Skeletal muscle satellite cell (primary cell): Measurements from ENCODE around the gene BEST2.

Experiments used
- H3K27me3 ChIP-seq: 2 replicates; pipeline ENCODE4 v1.7.0; 2013; ENCODE audit warnings: low read length; ENCODE audit not compliant: control insufficient read depth, insufficient read depth
- H3K36me3 ChIP-seq: 2 replicates; pipeline ENCODE4 v1.7.0; 2013; ENCODE audit warnings: mild to moderate bottlenecking, control low read depth, low read length; ENCODE audit not compliant: insufficient read depth
- H3K4me1 ChIP-seq: 2 replicates; pipeline ENCODE4 v1.7.0; 2013; ENCODE audit warnings: low read length; ENCODE audit not compliant: control insufficient read depth, insufficient read depth
- H3K4me2 ChIP-seq: 2 replicates; pipeline ENCODE4 v1.7.0; 2013; ENCODE audit warnings: mild to moderate bottlenecking, low read length
- H3K4me3 ChIP-seq: 2 replicates; pipeline ENCODE4 v1.7.0; 2013; ENCODE audit warnings: low read length
- H3K9ac ChIP-seq: 2 replicates; pipeline ENCODE4 v1.7.0; 2013; ENCODE audit warnings: mild to moderate bottlenecking, low read depth, low read length, moderate library complexity
- H3K9me3 ChIP-seq: replicated peaks from 2 replicates; pipeline ENCODE4 v1.7.0; 2013; ENCODE audit warnings: mild to moderate bottlenecking, control low read depth, low read length

Gene BEST2

GRCh38 chr19:12756150-12756883, 4.7 kb downstream of the BEST2 start:
- Histone ChIP-seq H3K4me3 (no peak overlapping the region), H3K9me3 (no peaks in the 10 kb centered on the region), H3K4me1 (peaks cover 3% of the 10 kb centered on the region), H3K36me3 (no peaks in the 10 kb centered on the region), H3K4me2 (no peak overlapping the region), H3K9ac (no peak overlapping the region), H3K27me3 (no peaks in the 10 kb centered on the region)

DNA sequence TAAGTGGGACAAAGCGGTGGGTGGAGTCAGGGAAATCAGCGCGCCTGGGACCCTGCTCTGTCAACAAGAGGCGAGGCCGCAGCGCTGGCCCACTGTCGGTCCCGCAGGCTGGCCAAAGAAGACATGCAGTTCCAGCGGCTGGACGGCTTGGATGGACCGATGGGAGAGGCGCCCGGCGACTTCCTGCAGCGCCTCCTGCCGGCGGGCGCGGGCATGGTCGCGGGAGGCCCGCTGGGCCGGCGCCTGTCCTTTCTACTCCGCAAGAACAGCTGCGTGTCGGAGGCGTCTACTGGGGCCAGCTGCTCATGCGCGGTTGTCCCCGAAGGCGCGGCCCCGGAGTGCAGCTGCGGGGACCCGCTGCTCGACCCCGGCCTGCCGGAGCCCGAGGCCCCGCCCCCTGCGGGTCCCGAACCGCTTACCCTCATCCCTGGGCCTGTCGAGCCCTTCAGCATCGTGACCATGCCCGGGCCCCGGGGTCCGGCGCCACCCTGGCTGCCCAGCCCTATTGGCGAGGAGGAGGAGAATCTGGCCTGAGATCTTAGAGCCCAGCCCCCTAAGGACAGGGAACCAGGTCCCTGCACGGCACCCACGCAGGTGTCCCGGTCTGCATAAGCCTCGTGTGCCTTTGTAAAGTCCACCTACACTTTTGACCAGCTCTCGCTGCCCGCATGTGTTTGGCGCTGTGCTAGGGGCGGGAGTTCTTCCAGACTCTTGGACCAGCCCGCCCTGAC, 6.1 kb downstream of the BEST2 start:
- Histone ChIP-seq H3K4me2 (peak overlapping the region; percentile 70), H3K9me3 (no peaks in the 10 kb centered on the region), H3K4me1 (no peaks in the 10 kb centered on the region), H3K36me3 (no peaks in the 10 kb centered on the region), H3K9ac (peak overlapping the region; percentile 61), H3K4me3 (peak overlapping the region; percentile 66), H3K27me3 (no peaks in the 10 kb centered on the region)

GRCh38 chr19:12759686-12760085, 8.1 kb downstream of the BEST2 start:
- no peak overlapping the region for H3K4me2 ChIP-seq
- peaks cover 5% of the 10 kb centered on the region for H3K36me3 ChIP-seq
- no peaks in the 10 kb centered on the region for H3K4me1 ChIP-seq
- no peaks in the 10 kb centered on the region for H3K9me3 ChIP-seq
- no peaks in the 10 kb centered on the region for H3K27me3 ChIP-seq
- no peak overlapping the region for H3K9ac ChIP-seq
- H3K4me3 ChIP-seq = no peak overlapping the region

DNA sequence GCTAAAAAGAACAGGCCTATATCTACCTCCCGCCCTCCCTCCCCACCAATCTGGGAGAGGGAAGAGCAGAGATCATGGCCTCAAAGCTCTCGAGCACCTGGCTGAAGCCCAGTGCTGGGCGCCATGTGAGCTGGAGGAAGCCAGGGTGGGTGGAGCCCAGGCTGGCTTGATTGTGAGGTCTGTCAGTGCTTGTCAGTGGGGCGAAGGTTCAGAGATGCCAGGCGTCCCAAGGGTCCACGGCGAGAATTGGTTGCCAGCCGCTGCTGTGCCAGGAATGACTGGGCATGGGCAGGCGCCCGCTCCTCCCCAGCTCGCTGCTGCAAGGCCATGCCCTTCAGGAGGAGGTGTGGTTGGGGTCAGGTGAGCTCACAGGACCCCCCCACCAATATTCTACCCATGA, 11.5 kb downstream of the BEST2 start:
- H3K4me2 ChIP-seq = no peak overlapping the region
- no peak overlapping the region for H3K9ac ChIP-seq
- H3K4me3 ChIP-seq = no peak overlapping the region
- peaks cover 5% of the 10 kb centered on the region for H3K36me3 ChIP-seq
- H3K4me1 ChIP-seq = peaks cover 2% of the 10 kb centered on the region
- no peaks in the 10 kb centered on the region for H3K9me3 ChIP-seq
- no peaks in the 10 kb centered on the region for H3K27me3 ChIP-seq

DNA sequence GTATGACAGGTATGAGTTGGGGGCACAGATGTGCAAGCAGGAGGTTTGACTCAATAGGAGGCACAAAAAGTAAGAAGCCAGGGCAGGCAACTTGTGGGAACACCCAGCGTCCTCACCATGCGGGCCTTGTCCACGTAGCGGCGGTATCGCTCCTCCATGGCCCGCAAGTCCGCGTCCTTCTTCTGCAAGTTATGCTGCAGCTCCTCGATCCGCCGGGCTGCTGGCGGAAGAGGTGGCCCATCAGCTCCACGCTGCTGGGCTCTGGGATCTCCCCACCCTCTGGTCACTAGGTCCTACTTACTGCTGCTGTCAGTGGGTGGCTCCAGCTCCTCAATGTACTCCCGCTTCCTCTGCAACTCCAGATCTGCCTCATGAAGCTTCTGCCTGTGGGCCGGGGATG, 13.1 kb downstream of the BEST2 start:
- Histone ChIP-seq H3K36me3 (peaks cover 10% of the 10 kb centered on the region), H3K4me2 (no peak overlapping the region), H3K9me3 (no peaks in the 10 kb centered on the region), H3K9ac (no peak overlapping the region), H3K4me1 (peaks cover 2% of the 10 kb centered on the region), H3K4me3 (no peak overlapping the region), H3K27me3 (no peaks in the 10 kb centered on the region)

DNA sequence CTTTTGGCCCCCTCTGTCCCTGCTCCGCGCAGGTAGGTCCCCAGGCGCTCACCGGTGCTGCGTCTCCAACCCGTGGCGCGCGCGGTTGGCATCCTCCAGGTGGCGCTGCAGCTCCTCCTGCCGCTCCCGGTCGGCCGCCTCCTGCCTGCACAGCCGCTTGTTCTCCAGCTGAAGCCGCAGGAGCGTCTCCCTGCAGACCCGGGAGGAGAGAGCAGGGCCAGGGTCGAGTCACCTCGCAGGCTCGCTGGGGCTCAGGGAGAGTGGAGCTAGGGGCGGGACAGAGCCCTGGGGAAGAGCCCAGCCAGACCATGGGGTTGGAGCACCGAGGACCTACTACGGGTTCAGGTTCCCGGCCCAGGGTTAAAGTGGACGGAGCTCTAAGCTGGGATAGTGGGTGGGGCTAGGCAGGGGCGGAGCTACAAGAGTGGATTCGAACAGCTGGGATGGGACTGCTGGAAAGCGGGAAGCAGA, 14.5 kb downstream of the BEST2 start:
- peak overlapping the region; percentile 98 for H3K4me2 ChIP-seq
- peaks cover 2% of the 10 kb centered on the region for H3K4me1 ChIP-seq
- no peaks in the 10 kb centered on the region for H3K27me3 ChIP-seq
- H3K9ac ChIP-seq = no peak overlapping the region
- no peak overlapping the region for H3K4me3 ChIP-seq
- H3K9me3 ChIP-seq = no peaks in the 10 kb centered on the region
- peaks cover 10% of the 10 kb centered on the region for H3K36me3 ChIP-seq

GRCh38 chr19:12767150-12767549, 15.6 kb downstream of the BEST2 start:
- Histone ChIP-seq H3K9me3 (no peaks in the 10 kb centered on the region), H3K4me2 (no peak overlapping the region), H3K27me3 (no peaks in the 10 kb centered on the region), H3K36me3 (peaks cover 10% of the 10 kb centered on the region), H3K4me1 (peaks cover 2% of the 10 kb centered on the region), H3K4me3 (no peak overlapping the region), H3K9ac (no peak overlapping the region)

GRCh38 chr19:12767666-12768065, 16.1 kb downstream of the BEST2 start:
- Histone ChIP-seq H3K36me3 (peaks cover 10% of the 10 kb centered on the region), H3K4me2 (no peak overlapping the region), H3K4me3 (no peak overlapping the region), H3K9me3 (no peaks in the 10 kb centered on the region), H3K27me3 (no peaks in the 10 kb centered on the region), H3K9ac (no peak overlapping the region), H3K4me1 (peaks cover 2% of the 10 kb centered on the region)

DNA sequence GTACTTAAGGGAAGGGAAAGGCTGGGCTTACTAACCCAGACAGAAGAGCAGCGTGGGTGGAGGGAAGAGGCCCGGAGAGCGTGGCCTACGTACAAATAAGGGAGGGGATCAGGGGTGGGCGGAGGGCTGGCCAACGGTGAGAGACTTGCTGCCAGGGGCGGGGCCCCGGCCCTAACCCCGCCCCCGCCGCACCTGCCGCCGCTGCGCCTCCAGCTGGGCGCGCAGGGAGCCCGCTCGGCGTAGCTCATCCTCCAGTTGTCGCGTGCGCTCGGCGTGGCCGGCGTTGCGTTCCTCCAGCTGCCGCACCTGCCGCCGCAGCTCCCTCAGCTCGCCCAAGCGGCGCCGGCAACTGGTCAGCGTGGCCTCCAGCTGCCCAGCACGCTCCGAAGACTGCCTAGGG, 18.1 kb downstream of the BEST2 start:
- no peaks in the 10 kb centered on the region for H3K9me3 ChIP-seq

GRCh38 chr19:12770922-12771321, 19.3 kb downstream of the BEST2 start:
- Histone ChIP-seq H3K36me3 (peaks cover 5% of the 10 kb centered on the region), H3K4me1 (peaks cover 14% of the 10 kb centered on the region), H3K9ac (no peak overlapping the region), H3K4me2 (no peak overlapping the region), H3K4me3 (no peak overlapping the region), H3K27me3 (no peaks in the 10 kb centered on the region), H3K9me3 (no peaks in the 10 kb centered on the region)

More for the DNA sequence above, 18.1 kb downstream of the BEST2 start:
- Histone ChIP-seq H3K9ac (no peak overlapping the region), H3K4me2 (no peak overlapping the region), H3K4me3 (no peak overlapping the region), H3K27me3 (no peaks in the 10 kb centered on the region), H3K4me1 (peaks cover 9% of the 10 kb centered on the region), H3K36me3 (peaks cover 5% of the 10 kb centered on the region)

DNA sequence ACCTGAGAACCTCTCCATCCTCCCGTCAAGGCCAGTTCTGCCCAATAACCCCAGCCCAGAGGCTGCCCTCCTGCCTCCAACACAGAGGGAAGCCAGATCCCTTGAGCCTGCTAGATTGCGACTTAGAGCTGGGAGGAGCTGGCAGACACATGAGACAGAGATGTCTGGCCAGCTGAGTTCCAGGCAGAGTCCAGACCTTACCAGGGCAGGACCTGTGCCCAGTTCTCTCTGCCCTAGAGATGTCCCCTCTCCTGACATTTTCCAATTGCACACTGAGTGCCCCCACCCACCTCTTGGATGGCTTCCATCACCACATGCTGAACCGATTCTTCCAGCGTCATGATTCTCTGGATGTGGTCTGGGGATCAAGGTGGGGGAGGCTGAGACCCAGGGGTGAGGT, 20.7 kb downstream of the BEST2 start:
- H3K4me1 ChIP-seq = peaks cover 12% of the 10 kb centered on the region
- no peak overlapping the region for H3K4me2 ChIP-seq
- no peak overlapping the region for H3K4me3 ChIP-seq
- H3K27me3 ChIP-seq = no peaks in the 10 kb centered on the region
- peaks cover 5% of the 10 kb centered on the region for H3K36me3 ChIP-seq
- no peak overlapping the region for H3K9ac ChIP-seq
- no peaks in the 10 kb centered on the region for H3K9me3 ChIP-seq

- Histone ChIP-seq H3K36me3 (peaks cover 5% of the 10 kb centered on the region), H3K9ac (no peak overlapping the region), H3K4me2 (no peak overlapping the region), H3K4me1 (peaks cover 16% of the 10 kb centered on the region), H3K27me3 (no peaks in the 10 kb centered on the region), H3K4me3 (no peak overlapping the region), H3K9me3 (no peaks in the 10 kb centered on the region)
Measured at GRCh38 chr19:12773571-12773970, 22.0 kb downstream of the BEST2 start.
